HG03139 (cell line): ENCODE measurements around the gene LRRC4C.
"Not testable (repeated sequence)": the region's sequence is repeated elsewhere in the genome, so short reads cannot be mapped to it uniquely, and the experiment has no call there.

Experiments
- ATAC-seq: cut with Tn5 transposase; IDR thresholded peaks from one replicate; pipeline ENCODE4 v1.9.1; 2021; ENCODE audit not compliant: unreplicated experiment

LRRC4C gene

GRCh38 chr11:40202589-40203270, 1256.7 kb downstream of the LRRC4C start:
- ATAC-seq, result no peak

GRCh38 chr11:40192590-40192989, 1266.9 kb downstream of the LRRC4C start:
- ATAC-seq, result not testable (repeated sequence)

GRCh38 chr11:40190294-40190693, 1269.2 kb downstream of the LRRC4C start:
- ATAC-seq, result no peak

- no peak for ATAC-seq
These were observed 1270.6 kb downstream of the LRRC4C start for GRCh38 chr11:40188848-40189247.

- ATAC-seq, result no peak
These were observed 1272.2 kb downstream of the LRRC4C start for GRCh38 chr11:40187295-40187694.

GRCh38 chr11:40186437-40187263, 1272.8 kb downstream of the LRRC4C start:
- no peak for ATAC-seq

GRCh38 chr11:40185793-40186192, 1273.7 kb downstream of the LRRC4C start:
- no peak for ATAC-seq

GRCh38 chr11:40183073-40184064, 1276.1 kb downstream of the LRRC4C start:
- peak; percentile 74 for ATAC-seq

- ATAC-seq, result no peak
These were observed 1279.9 kb downstream of the LRRC4C start for GRCh38 chr11:40179541-40179940.

GRCh38 chr11:40178470-40178869, 1281.0 kb downstream of the LRRC4C start:
- no peak for ATAC-seq

GRCh38 chr11:40175980-40176379, 1283.5 kb downstream of the LRRC4C start:
- no peak for ATAC-seq

GRCh38 chr11:40170078-40170477, 1289.4 kb downstream of the LRRC4C start:
- no peak for ATAC-seq

- ATAC-seq, result no peak
These were observed 1291.0 kb downstream of the LRRC4C start for GRCh38 chr11:40168414-40168813.

GRCh38 chr11:40167805-40168204, 1291.6 kb downstream of the LRRC4C start:
- not testable (repeated sequence) for ATAC-seq

- no peak for ATAC-seq
These were observed 1292.6 kb downstream of the LRRC4C start for GRCh38 chr11:40166892-40167291.

GRCh38 chr11:40162901-40163883, 1296.3 kb downstream of the LRRC4C start:
- ATAC-seq, result no peak

- ATAC-seq, result no peak
These were observed 1297.5 kb downstream of the LRRC4C start for GRCh38 chr11:40161854-40162410.

- ATAC-seq, result no peak
These were observed 1299.0 kb downstream of the LRRC4C start for GRCh38 chr11:40160418-40160817.

- ATAC-seq, result no peak
These were observed 1309.7 kb downstream of the LRRC4C start for GRCh38 chr11:40149721-40150120.

GRCh38 chr11:40140560-40140959, 1318.9 kb downstream of the LRRC4C start:
- no peak for ATAC-seq
